Measurements from ENCODE around the gene MYO18A.

The MYO18A gene

DNA sequence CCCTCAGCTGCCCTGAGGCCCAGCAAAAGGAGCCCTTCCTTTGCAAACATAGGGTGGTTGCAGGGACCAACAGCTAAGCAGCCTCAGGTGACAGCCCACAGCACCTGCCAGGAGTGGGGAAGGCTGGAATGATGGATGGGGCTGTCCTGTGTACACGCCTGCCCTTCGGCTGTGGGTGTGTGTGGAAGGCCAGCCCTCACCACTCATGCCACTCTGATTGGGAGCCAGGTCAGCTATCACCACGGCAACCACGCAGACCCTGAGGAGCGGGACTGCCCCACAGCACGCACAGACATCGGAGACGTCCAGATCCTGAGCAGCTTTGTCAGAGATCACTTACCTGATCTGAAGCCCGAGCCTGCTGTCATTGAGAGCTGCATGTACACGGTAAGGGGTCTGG, 125.4 kb downstream of the MYO18A start:
- TF ChIP-seq, protein P1, sequence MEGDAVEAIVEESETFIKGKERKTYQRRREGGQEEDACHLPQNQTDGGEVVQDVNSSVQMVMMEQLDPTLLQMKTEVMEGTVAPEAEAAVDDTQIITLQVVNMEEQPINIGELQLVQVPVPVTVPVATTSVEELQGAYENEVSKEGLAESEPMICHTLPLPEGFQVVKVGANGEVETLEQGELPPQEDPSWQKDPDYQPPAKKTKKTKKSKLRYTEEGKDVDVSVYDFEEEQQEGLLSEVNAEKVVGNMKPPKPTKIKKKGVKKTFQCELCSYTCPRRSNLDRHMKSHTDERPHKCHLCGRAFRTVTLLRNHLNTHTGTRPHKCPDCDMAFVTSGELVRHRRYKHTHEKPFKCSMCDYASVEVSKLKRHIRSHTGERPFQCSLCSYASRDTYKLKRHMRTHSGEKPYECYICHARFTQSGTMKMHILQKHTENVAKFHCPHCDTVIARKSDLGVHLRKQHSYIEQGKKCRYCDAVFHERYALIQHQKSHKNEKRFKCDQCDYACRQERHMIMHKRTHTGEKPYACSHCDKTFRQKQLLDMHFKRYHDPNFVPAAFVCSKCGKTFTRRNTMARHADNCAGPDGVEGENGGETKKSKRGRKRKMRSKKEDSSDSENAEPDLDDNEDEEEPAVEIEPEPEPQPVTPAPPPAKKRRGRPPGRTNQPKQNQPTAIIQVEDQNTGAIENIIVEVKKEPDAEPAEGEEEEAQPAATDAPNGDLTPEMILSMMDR (IDR thresholded peaks at IDR 0.05; ENCODE audit: low read length, missing control alignments), result no peak
- no peak for DNase-seq (ENCODE audit: low read depth)
- no peak overlapping the region for H3K4me3 ChIP-seq (replicated peaks; ENCODE audit: low read depth, low read length)

DNA sequence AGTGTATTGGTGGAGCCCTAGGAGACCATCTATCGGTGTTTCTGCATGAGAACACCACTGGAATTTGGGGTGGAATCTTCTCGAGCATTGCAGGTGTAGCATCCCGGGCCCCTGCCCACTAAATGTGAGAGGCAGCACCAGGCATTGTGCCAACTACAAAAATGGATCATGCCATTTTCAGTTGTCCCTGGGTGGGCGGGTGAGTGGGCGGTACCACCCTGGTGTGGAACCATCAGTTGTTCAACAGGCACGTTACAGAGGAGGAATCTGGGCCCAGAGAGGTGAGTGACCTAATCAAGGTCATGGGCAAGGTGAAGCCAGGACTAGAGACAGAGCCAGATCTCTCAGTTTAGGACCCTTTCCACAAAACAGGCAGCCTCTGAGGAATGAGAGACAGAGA, 128.5 kb downstream of the MYO18A start:
- TF ChIP-seq, protein P1 (IDR thresholded peaks at IDR 0.05; ENCODE audit: low read length, missing control alignments), result no peak
- DNase-seq (ENCODE audit: low read depth), result no peak
- no peak overlapping the region for H3K4me3 ChIP-seq (replicated peaks; ENCODE audit: low read depth, low read length)

DNA sequence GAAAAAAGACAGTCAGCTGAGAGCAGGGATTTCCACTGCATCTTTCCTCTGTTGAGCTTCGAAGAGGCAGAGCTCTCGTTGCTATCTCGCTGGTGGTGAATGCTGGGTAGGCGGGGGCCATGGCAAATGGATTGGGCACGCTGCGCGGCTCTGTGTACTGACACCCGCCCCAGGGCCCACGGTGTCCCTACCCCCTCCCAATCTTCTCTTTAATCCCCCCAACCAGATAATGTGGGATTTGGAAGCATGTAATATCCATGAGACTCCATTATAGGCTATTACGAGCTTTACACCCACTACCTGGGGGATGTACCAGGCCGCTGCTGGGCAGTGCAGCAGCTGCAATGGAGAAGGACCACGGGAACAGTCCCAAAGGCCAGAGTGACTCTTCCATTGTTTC, 129.0 kb downstream of the MYO18A start:
- DNase-seq (ENCODE audit: low read depth), result no peak
- TF ChIP-seq, protein P1 (IDR thresholded peaks at IDR 0.05; ENCODE audit: low read length, missing control alignments), result no peak
- H3K4me3 ChIP-seq (replicated peaks; ENCODE audit: low read depth, low read length), result no peak overlapping the region

DNA sequence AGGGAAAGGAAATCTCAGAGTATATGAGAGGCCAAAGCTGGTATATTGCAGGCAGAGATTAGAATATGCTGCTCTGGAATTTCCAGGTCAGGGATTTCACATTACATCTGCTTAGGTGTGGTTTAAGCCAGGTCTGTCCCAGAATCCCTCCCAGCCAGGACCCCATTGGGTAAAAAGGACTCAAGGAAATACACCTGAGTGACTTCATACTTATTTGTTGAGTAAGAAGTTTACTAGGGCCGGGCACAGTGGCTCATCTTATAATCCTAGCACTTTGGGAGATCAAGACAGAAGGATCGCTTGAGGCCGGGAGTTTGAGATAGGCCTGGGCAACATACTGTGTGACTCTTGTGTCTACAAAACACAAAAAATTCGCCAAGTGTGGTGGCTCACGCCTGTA, 130.0 kb downstream of the MYO18A start:
- TF ChIP-seq, protein P1 (IDR thresholded peaks at IDR 0.05; ENCODE audit: low read length, missing control alignments), result no peak
- no peak for DNase-seq (ENCODE audit: low read depth)
- H3K4me3 ChIP-seq (replicated peaks; ENCODE audit: low read depth, low read length), result no peak overlapping the region

DNA sequence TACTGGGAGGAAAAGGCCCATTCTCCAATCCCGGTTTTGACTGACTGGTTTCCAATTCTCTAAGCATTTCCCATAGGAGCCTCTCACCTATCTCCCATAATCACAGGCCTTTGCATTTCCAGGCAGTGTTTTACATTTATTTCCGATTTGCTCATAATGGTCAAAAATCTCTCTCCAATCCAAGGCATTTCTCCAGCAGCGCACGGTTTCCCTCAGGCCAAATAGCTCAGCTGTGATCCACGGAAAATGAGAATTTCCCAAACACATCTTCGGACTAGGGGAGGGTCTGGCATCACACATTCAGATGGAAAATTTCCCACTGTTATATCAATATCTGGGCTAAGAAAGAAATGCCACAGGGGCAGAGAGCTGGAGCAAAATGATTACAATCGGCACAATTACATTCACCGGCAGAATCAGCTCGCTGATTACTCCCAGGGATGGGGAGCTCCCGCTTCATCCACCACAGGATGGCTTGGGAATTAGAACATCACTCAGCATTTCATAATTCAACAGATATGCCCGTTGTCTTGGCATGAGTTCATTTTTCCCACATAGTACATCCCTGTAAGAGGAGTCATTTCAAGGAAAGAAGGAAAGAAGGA, 130.6 kb downstream of the MYO18A start:
- TF ChIP-seq, protein P1 (IDR thresholded peaks at IDR 0.05; ENCODE audit: low read length, missing control alignments), result no peak
- DNase-seq (ENCODE audit: low read depth), result peak; percentile 26
- H3K4me3 ChIP-seq (replicated peaks; ENCODE audit: low read depth, low read length), result no peak overlapping the region

DNA sequence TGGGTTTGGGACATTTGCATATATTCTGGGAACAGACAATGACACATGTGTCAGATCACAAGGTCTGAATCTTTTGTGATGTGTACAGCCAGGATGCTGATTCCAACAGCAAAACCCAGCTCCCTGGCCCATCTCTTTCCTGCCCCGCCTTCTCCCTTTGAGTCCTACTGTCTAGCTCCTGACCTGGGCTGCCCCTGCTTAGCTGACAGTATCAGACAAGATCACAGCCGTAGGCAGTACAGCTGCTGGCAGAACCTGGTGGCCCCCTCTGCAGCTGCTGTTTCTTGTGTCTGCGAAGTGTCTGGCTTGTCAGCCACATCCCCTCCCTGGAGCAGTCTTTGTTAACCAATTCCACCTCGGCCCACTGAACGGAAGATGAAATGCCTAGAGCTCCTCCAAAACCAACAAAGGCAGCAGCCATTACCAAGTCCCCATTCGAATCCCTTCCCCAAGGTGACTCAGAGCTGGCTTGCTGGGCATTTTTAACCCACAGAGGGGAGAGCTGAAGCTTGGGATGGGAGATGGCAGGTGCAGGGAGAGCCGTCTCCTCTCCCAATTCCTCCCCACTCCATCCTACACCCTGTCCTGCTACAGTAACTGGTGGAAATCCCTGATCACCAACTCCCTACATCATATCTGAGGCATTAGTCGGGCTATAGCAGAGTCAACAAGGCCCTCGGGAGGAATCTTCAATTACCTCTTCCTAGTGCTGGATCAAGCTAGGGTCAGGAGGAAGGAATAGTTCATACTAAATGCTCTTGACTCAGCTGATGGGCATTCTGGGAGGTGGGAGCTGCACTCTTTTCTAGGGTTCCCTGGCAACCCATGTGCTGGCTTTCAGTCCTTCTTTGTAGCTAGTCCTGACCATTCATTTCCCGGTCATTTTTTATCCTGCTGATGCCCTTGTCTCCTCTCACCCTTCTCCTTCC, 131.5 kb downstream of the MYO18A start:
- DNase-seq (ENCODE audit: low read depth), result no peak
- no peak overlapping the region for H3K4me3 ChIP-seq (replicated peaks; ENCODE audit: low read depth, low read length)
- TF ChIP-seq, protein P1 (IDR thresholded peaks at IDR 0.05; ENCODE audit: low read length, missing control alignments), result no peak
